IgD-negative memory B cell (primary cell): ENCODE results near the gene FAM234B. TPM values are rescaled to one million over a fixed set of nuclear protein-coding genes. Genes with fewer than 3 reads are reported as not detected.
A peak's percentile ranks its signal among the peaks of the same experiment; 100 is the strongest.

Source experiments
- H3K27ac Mint-ChIP-seq, 3 donors: one replicate each; pipeline ENCODE4 v1.8.0; 2020 to 2022; ENCODE audit warnings: mild to moderate bottlenecking in 3 of 3, mixed read lengths in 3 of 3, moderate library complexity in 1 of 3
- H3K27me3 Mint-ChIP-seq: one replicate; pipeline ENCODE4 v1.8.0; 2021; ENCODE audit warnings: mixed read lengths
- H3K36me3 Mint-ChIP-seq: one replicate; pipeline ENCODE4 v1.8.0; 2020; ENCODE audit warnings: mild to moderate bottlenecking, mixed read lengths
- H3K4me1 Mint-ChIP-seq, 3 donors: one replicate each; pipeline ENCODE4 v1.8.0; 2020 to 2022; ENCODE audit warnings: mixed read lengths in 3 of 3, mild to moderate bottlenecking in 1 of 3
- H3K4me3 Mint-ChIP-seq, 4 donors: one replicate each; pipeline ENCODE4 v1.8.0; 2020 to 2022; ENCODE audit warnings: mild to moderate bottlenecking in 4 of 4, mixed read lengths in 4 of 4, moderate library complexity in 3 of 4
- H3K9me3 Mint-ChIP-seq, 3 donors: one replicate each; pipeline ENCODE4 v1.8.0; 2020 to 2021; ENCODE audit warnings: mixed read lengths in 3 of 3, mild to moderate bottlenecking in 1 of 3
- polyA plus RNA-seq: library from polyadenylated mRNA; unstranded; fragments of 300-500 nt; fragmentation: Illumina TruSeq; gene quantifications from one replicate; pipeline ENCODE4 v1.2.3, GENCODE V29; 2021

FAM234B gene
- polyA plus RNA-seq, 1 donor from 2014 or later = 2.7 TPM

GRCh38 chr12:13084898-13085640 lies 40.9 kb downstream of the FAM234B start:
- Mint-ChIP-seq H3K27ac (no peak overlapping the region), H3K9me3 (peaks cover 0 to 2% (median 0%) of the 10 kb centered on the region in 3 donors), H3K4me3 (no peak overlapping the region), H3K36me3 (peaks cover 13% of the 10 kb centered on the region), H3K27me3 (peaks cover 2% of the 10 kb centered on the region), H3K4me1 (peaks cover 0 to 3% (median 3%) of the 10 kb centered on the region in 3 donors)

- H3K27me3 Mint-ChIP-seq = peaks cover 2% of the 10 kb centered on the region
- H3K4me3 Mint-ChIP-seq = no peak overlapping the region
- peaks cover 2 to 5% (median 4%) of the 10 kb centered on the region in 3 donors for H3K4me1 Mint-ChIP-seq
- H3K9me3 Mint-ChIP-seq = peaks cover 0 to 2% (median 0%) of the 10 kb centered on the region in 3 donors
- peaks cover 13% of the 10 kb centered on the region for H3K36me3 Mint-ChIP-seq
- H3K27ac Mint-ChIP-seq = no peak overlapping the region
Measured at GRCh38 chr12:13085968-13086686, 41.9 kb downstream of the FAM234B start.

DNA sequence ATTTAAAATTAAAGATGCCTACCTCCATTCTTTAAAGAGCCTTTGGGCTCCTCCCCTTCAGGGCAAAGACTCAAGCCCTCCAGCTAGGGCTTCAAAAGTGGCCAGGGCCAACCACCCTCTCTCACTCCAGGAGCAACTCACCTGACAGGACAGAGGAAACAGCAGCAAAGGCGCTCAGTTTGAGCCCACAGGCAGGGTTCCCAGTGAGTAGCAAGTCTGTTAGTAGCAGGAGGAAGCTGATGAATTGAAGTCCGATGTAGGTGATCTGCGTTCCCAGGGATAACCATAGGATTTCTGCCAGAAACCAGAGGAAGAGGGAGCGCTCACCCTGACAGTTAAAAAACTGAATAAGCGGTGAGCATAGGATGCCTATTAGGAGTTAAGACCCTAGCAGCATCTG lies 43.6 kb downstream of the FAM234B start:
- Mint-ChIP-seq H3K27ac (no peak overlapping the region), H3K27me3 (peaks cover 2% of the 10 kb centered on the region), H3K4me3 (peak overlapping the region in 1 of 4 donors; percentile 32), H3K9me3 (peaks cover 0 to 2% (median 0%) of the 10 kb centered on the region in 3 donors), H3K36me3 (peaks cover 14% of the 10 kb centered on the region), H3K4me1 (peaks cover 2 to 5% (median 4%) of the 10 kb centered on the region in 3 donors)

GRCh38 chr12:13088496-13088895 lies 44.3 kb downstream of the FAM234B start:
- H3K36me3 Mint-ChIP-seq = peaks cover 14% of the 10 kb centered on the region
- H3K4me1 Mint-ChIP-seq = peaks cover 2 to 5% (median 4%) of the 10 kb centered on the region in 3 donors
- H3K9me3 Mint-ChIP-seq = peaks cover 0 to 2% (median 0%) of the 10 kb centered on the region in 3 donors
- peaks cover 2% of the 10 kb centered on the region for H3K27me3 Mint-ChIP-seq
- no peak overlapping the region for H3K27ac Mint-ChIP-seq
- H3K4me3 Mint-ChIP-seq = no peak overlapping the region

DNA sequence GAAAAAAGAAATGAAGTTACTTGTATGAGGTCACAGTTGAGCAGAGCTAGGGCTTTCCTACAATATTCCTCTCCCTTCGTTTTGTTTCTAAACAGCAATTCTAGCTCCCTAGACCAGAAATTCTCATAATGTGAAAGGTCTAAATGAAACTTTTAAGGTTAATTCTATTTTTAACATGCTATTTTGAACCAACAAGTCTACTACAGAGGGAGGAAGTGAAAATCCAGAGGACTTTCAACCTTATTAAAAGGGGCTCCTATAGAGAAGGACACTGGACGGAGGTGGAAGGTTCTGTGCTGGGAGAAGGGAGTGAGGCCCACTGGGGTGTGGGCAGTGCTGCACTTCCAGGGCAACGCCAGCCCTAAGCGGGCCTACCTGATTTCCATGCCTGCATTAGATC lies 45.9 kb downstream of the FAM234B start:
- Mint-ChIP-seq H3K27me3 (peaks cover 2% of the 10 kb centered on the region), H3K27ac (no peak overlapping the region), H3K4me3 (no peak overlapping the region)

DNA sequence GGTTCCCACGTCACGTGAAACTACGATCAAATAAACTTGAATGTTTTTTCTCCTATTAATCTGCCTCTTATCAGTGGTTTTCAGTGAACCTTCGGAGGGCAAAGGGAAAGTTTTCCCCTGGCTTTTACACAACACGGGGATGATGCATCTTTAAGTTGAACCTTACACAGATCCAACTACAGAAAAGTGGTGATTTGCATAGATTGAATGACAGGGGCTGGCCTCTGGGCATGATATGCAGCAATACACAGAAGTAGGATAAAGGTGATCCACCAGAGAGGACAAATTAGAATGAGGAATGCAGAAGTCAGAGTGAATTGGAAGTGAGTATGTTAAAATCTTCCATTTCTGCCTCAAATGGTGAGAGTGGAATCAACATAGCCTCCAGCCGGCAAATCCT lies 47.7 kb downstream of the FAM234B start:
- no peaks in the 10 kb centered on the region for H3K9me3 Mint-ChIP-seq
- no peak overlapping the region for H3K4me3 Mint-ChIP-seq
- peaks cover 1% of the 10 kb centered on the region for H3K36me3 Mint-ChIP-seq
- H3K27ac Mint-ChIP-seq = peak overlapping the region in 1 of 3 donors; percentile 20
- H3K27me3 Mint-ChIP-seq = no peaks in the 10 kb centered on the region
- peaks cover 2 to 5% (median 4%) of the 10 kb centered on the region in 3 donors for H3K4me1 Mint-ChIP-seq

More for the DNA sequence above, 45.9 kb downstream of the FAM234B start:
- H3K4me1 Mint-ChIP-seq = peaks cover 2 to 5% (median 4%) of the 10 kb centered on the region in 3 donors
- peaks cover 5% of the 10 kb centered on the region for H3K36me3 Mint-ChIP-seq
- H3K9me3 Mint-ChIP-seq = peaks cover 0 to 2% (median 0%) of the 10 kb centered on the region in 3 donors

- H3K27ac Mint-ChIP-seq = no peak overlapping the region
- no peaks in the 10 kb centered on the region for H3K9me3 Mint-ChIP-seq
- peaks cover 1% of the 10 kb centered on the region for H3K36me3 Mint-ChIP-seq
- H3K27me3 Mint-ChIP-seq = no peaks in the 10 kb centered on the region
- no peak overlapping the region for H3K4me3 Mint-ChIP-seq
- H3K4me1 Mint-ChIP-seq = peaks cover 12 to 15% (median 13%) of the 10 kb centered on the region in 3 donors
Measured at GRCh38 chr12:13093191-13093847, 49.1 kb downstream of the FAM234B start.

DNA sequence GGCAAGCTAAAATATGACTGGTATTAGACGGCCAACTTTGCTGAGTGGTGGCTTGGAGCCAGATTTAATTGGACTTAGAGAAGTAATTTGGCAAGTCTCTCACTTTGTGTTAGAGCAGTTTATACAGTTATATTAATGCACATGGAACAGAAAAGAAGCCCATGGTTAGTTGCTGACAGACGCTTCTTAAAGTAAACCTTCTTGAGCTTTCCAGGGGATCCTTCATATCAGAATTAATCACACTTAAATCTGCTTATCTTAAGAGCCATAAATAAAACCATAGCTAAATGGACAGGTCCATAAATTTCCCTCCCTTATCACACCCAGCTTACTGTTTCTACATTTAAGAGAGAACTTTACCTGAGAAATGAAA lies 49.7 kb downstream of the FAM234B start:
- Mint-ChIP-seq H3K27ac (peak overlapping the region in 1 of 3 donors; percentile 46), H3K4me1 (peaks cover 14 to 19% (median 18%) of the 10 kb centered on the region in 3 donors), H3K9me3 (no peaks in the 10 kb centered on the region), H3K36me3 (peaks cover 1% of the 10 kb centered on the region), H3K4me3 (no peak overlapping the region), H3K27me3 (no peaks in the 10 kb centered on the region)

- Mint-ChIP-seq H3K27ac (peak overlapping the region in 2 of 3 donors; percentile 22 to 46), H3K36me3 (peaks cover 1% of the 10 kb centered on the region), H3K9me3 (no peaks in the 10 kb centered on the region), H3K27me3 (no peaks in the 10 kb centered on the region), H3K4me3 (no peak overlapping the region), H3K4me1 (peaks cover 19 to 24% (median 23%) of the 10 kb centered on the region in 3 donors)
Measured at GRCh38 chr12:13094367-13094766, 50.2 kb downstream of the FAM234B start.

DNA sequence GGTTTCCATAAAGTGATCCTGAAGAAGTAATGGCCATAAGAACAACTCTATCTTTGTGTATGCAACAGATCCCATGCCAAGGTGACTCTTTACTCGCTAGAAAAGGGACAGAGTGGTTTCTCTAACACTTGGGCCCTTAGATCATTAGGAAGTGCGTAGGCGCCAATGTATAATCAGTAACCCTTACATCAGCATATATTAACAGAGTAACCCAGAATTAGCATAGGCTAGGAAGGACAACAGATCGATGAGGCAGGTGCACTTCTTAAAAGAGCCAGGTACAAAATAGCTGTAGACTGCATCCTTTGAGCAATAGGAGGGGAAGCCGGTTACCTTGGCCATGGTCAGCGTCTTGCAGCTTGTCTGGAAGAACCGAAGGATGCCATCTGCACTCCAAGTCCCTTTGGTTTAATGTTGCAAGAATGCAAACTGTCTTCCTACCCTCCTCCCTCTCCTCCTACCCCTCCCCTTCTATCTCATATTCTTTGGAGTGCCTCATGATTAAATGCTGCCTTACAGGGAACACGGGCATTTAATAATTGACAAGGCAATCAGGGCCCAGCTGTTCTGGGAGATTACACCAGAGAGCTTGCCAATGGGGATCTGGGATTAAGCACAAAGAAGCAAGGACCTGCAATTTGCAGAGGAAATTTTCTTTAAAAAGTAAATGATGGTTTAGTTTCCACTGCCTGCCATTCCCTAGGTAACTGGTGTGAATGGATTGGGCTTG lies 51.2 kb downstream of the FAM234B start:
- Mint-ChIP-seq H3K4me3 (no peak overlapping the region), H3K9me3 (no peaks in the 10 kb centered on the region)

GRCh38 chr12:13097491-13098011 lies 53.4 kb downstream of the FAM234B start:
- Mint-ChIP-seq H3K27ac (peak overlapping the region; percentile 90 to 97 (median 95)), H3K4me1 (peaks cover 36 to 44% (median 44%) of the 10 kb centered on the region in 3 donors)

More for the DNA sequence above, 51.2 kb downstream of the FAM234B start:
- H3K27me3 Mint-ChIP-seq = no peaks in the 10 kb centered on the region
- H3K27ac Mint-ChIP-seq = peak overlapping the region in 2 of 3 donors; percentile 7 to 22
- H3K36me3 Mint-ChIP-seq = peaks cover 1% of the 10 kb centered on the region
- H3K4me1 Mint-ChIP-seq = peaks cover 26 to 29% (median 28%) of the 10 kb centered on the region in 3 donors

GRCh38 chr12:13099066-13099843 lies 55.1 kb downstream of the FAM234B start:
- peaks cover 44 to 54% (median 51%) of the 10 kb centered on the region in 3 donors for H3K4me1 Mint-ChIP-seq
- no peaks in the 10 kb centered on the region for H3K36me3 Mint-ChIP-seq
- no peaks in the 10 kb centered on the region for H3K27me3 Mint-ChIP-seq
- H3K4me3 Mint-ChIP-seq = peak overlapping the region; percentile 34 to 80 (median 62)
- peak overlapping the region; percentile 90 to 97 (median 97) for H3K27ac Mint-ChIP-seq
- H3K9me3 Mint-ChIP-seq = no peaks in the 10 kb centered on the region

More at GRCh38 chr12:13097491-13098011, 53.4 kb downstream of the FAM234B start:
- H3K36me3 Mint-ChIP-seq = no peaks in the 10 kb centered on the region
- peak overlapping the region; percentile 76 to 90 (median 85) for H3K4me3 Mint-ChIP-seq
- H3K27me3 Mint-ChIP-seq = no peaks in the 10 kb centered on the region
- H3K9me3 Mint-ChIP-seq = no peaks in the 10 kb centered on the region

DNA sequence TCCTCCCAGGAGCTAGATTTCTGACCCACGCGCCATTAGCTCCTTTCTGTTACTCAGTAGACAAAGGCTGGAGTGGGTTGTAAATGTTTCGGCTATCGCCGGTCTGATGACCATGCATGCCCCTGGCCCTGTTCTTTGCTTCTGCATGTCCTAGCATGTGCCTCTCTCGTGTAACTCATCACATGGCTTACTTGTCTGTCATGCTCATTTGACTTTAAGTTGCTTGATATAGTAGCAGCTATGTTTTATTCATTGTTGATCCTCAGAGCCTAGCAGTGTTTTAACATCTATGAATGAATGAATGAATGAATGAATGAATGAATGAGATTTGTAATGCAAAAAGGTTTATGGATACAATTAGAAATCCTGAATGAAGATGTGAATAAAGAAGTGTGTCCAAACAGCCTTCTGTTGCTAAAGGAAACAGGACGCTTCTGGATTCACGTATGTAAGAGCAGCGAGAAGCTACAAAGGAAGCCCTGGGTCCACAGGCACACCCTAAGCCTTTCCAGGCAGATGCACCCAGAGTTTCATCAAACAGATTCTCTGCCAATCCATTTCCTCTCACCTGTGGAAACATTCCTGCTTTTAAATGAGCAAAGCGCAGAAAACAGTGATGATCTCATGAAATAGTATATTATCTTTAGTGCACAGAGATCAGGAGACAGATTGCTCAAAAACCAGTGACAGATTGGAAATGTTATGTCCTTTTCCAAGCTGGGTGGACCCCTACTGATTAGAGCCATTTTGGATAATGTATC lies 55.8 kb downstream of the FAM234B start:
- no peaks in the 10 kb centered on the region for H3K9me3 Mint-ChIP-seq
- H3K4me1 Mint-ChIP-seq = peaks cover 47 to 54% (median 51%) of the 10 kb centered on the region in 3 donors
- H3K4me3 Mint-ChIP-seq = peak overlapping the region; percentile 77 to 94 (median 83)
- H3K27me3 Mint-ChIP-seq = no peaks in the 10 kb centered on the region
- peak overlapping the region; percentile 90 to 97 (median 97) for H3K27ac Mint-ChIP-seq
- H3K36me3 Mint-ChIP-seq = no peaks in the 10 kb centered on the region
